GM21390 (cell line): ENCODE data around the gene SEMA3G.

Source experiments
- ATAC-seq: cut with Tn5 transposase; IDR thresholded peaks from one replicate; pipeline ENCODE4 v1.9.1; 2021; ENCODE audit not compliant: unreplicated experiment

SEMA3G gene

GRCh38 chr3:52444860-52445793 is at the start of gene SEMA3G:
SEMA3G (minus strand) TSS chr3:52445103; CDS start chr3:52445027, 76 bp downstream.
- peak; percentile 85 for ATAC-seq

GRCh38 chr3:52494445-52494844 is 49.5 kb upstream of the SEMA3G start:
- no peak for ATAC-seq

- no peak for ATAC-seq
These were observed 48.5 kb upstream of the SEMA3G start for GRCh38 chr3:52493232-52494017.

GRCh38 chr3:52492059-52492458 is 47.2 kb upstream of the SEMA3G start:
- ATAC-seq = no peak

GRCh38 chr3:52490939-52491526 is 46.1 kb upstream of the SEMA3G start:
- ATAC-seq = no peak

- ATAC-seq = no peak
These were observed 45.4 kb upstream of the SEMA3G start for GRCh38 chr3:52490035-52490938.

- ATAC-seq = no peak
These were observed 44.5 kb upstream of the SEMA3G start for GRCh38 chr3:52489453-52489852.

GRCh38 chr3:52488746-52489145 is 43.8 kb upstream of the SEMA3G start:
- no peak for ATAC-seq

GRCh38 chr3:52487788-52488691 is 43.1 kb upstream of the SEMA3G start:
- no peak for ATAC-seq

- no peak for ATAC-seq
These were observed 42.3 kb upstream of the SEMA3G start for GRCh38 chr3:52487050-52487787.

- no peak for ATAC-seq
These were observed 40.0 kb upstream of the SEMA3G start for GRCh38 chr3:52484680-52485461.

GRCh38 chr3:52483577-52484381 is 38.9 kb upstream of the SEMA3G start:
- ATAC-seq = no peak

- no peak for ATAC-seq
These were observed 38.2 kb upstream of the SEMA3G start for GRCh38 chr3:52483081-52483480.

GRCh38 chr3:52481819-52482521 is 37.1 kb upstream of the SEMA3G start:
- ATAC-seq = no peak

- ATAC-seq = no peak
These were observed 36.1 kb upstream of the SEMA3G start for GRCh38 chr3:52480768-52481715.
